SK-N-SH (cell line): ENCODE measurements around the gene OAS2. TPM values are rescaled to one million over a fixed set of nuclear protein-coding genes. Genes with fewer than 3 reads are reported as not detected.

Source experiments
- CTCF ChIA-PET: fragments of 300-600, 350-600 bp; formaldehyde crosslinking; extraction: SDS; loops from one replicate; lab custom pipeline; 2021; lab: Yijun Ruan, JAX
- POLR2A ChIA-PET: fragments of 350-600 bp; sonication (Branson Sonifier 250); formaldehyde crosslinking; extraction: SDS; loops from one replicate; lab custom pipeline; 2020; ENCODE audit warnings: antibody characterized with exemption, inconsistent platforms; lab: Yijun Ruan, JAX
- DNase-seq: peaks from one replicate; pipeline ENCODE4 v3.0.0; 2012
- H2AFZ ChIP-seq: fragments of 200-600 bp; sonication (generic); 2 replicates; pipeline ENCODE4 v1.8.1; 2016; ENCODE audit warnings: antibody characterized with exemption, mild to moderate bottlenecking, low read depth
- H3F3A ChIP-seq: fragments of 200-600 bp; sonication (generic); replicated peaks from 2 replicates; pipeline ENCODE3; 2016; ENCODE audit warnings: antibody characterized with exemption, mild to moderate bottlenecking; ENCODE audit not compliant: insufficient read depth
- H3K27ac ChIP-seq, 2 experiments: fragments of 200-500 bp in 1 of 2; fragments of 200-600 bp in 1 of 2; sonication (Bioruptor generic) in 1 of 2; sonication (generic), shearing (Covaris generic) in 1 of 2; 2 replicates each; pipeline versions ENCODE4 v1.5.1 to v1.6.1; 2014 to 2016; ENCODE audit warnings: low read depth in 2 of 2, inconsistent platforms in 1 of 2, low read length in 1 of 2, mild to moderate bottlenecking in 1 of 2, mixed read lengths in 1 of 2
- H3K27me3 ChIP-seq: fragments of 200-600 bp; sonication (generic), shearing (Covaris generic); 2 replicates; pipeline ENCODE4 v1.6.1; 2016; ENCODE audit warnings: mixed run types; ENCODE audit not compliant: insufficient read depth
- H3K36me3 ChIP-seq, 2 experiments: fragments of 200-500 bp in 1 of 2; fragments of 200-600 bp in 1 of 2; sonication (Bioruptor generic) in 1 of 2; sonication (generic) in 1 of 2; replicated peaks in 1 of 2; 2 replicates each; pipeline versions ENCODE3 to v1.5.1; 2014 to 2016; ENCODE audit warnings: low read length in 1 of 2, mild to moderate bottlenecking in 1 of 2; ENCODE audit not compliant: insufficient read depth in 2 of 2, control insufficient read depth in 1 of 2
- H3K4me1 ChIP-seq, 2 experiments: fragments of 200-500 bp in 1 of 2; fragments of 200-600 bp in 1 of 2; sonication (Bioruptor generic) in 1 of 2; sonication (generic), shearing (Covaris generic) in 1 of 2; 2 replicates each; pipeline versions ENCODE4 v1.5.1 to v1.6.1; 2014 to 2016; ENCODE audit warnings: low read depth in 1 of 2, low read length in 1 of 2, mixed run types in 1 of 2; ENCODE audit not compliant: insufficient read depth in 2 of 2, control insufficient read depth in 1 of 2
- H3K4me2 ChIP-seq: fragments of 200-600 bp; sonication (generic), shearing (Covaris generic); 2 replicates; pipeline ENCODE4 v1.6.1; 2017; ENCODE audit warnings: mixed run types
- H3K4me3 ChIP-seq, 2 experiments: fragments of 200-500 bp in 1 of 2; fragments of 200-600 bp in 1 of 2; sonication (Bioruptor generic) in 1 of 2; sonication (generic), shearing (Covaris generic) in 1 of 2; 2 replicates each; pipeline versions ENCODE4 v1.5.1 to v1.8.1; 2014 to 2016; ENCODE audit warnings: low read depth in 2 of 2, inconsistent platforms in 1 of 2, low read length in 1 of 2, mild to moderate bottlenecking in 1 of 2, mixed read lengths in 1 of 2, moderate library complexity in 1 of 2
- H3K79me2 ChIP-seq: fragments of 200-600 bp; sonication (generic); 2 replicates; pipeline ENCODE4 v1.8.1; 2017; ENCODE audit warnings: mild to moderate bottlenecking; ENCODE audit not compliant: insufficient read depth
- H3K9ac ChIP-seq: fragments of 200-600 bp; sonication (generic); 2 replicates; pipeline ENCODE4 v1.6.1; 2017; ENCODE audit warnings: mixed run types
- H3K9me2 ChIP-seq: fragments of 200-600 bp; sonication (generic); 2 replicates; pipeline ENCODE4 v1.6.1; 2017; ENCODE audit warnings: mixed run types
- H3K9me3 ChIP-seq: fragments of 200-600 bp; sonication (generic); 2 replicates; pipeline ENCODE4 v1.6.1; 2017; ENCODE audit warnings: mixed run types, mild to moderate bottlenecking, moderate library complexity
- H4K20me1 ChIP-seq: fragments of 200-600 bp; sonication (generic); 2 replicates; pipeline ENCODE4 v1.6.1; 2017; ENCODE audit warnings: mild to moderate bottlenecking, mixed run types; ENCODE audit not compliant: insufficient read depth
- CTCF ChIP-seq: fragments of 200-600 bp; sonication (generic); IDR thresholded peaks from 2 replicates; pipeline ENCODE4 v1.6.1; 2017; ENCODE audit warnings: antibody characterized with exemption, mild to moderate bottlenecking, moderate library complexity
- EP300 ChIP-seq, 2 experiments: IDR thresholded peaks; 2 replicates each; pipeline versions ENCODE4 v1.4.0 to v1.6.1; 2012; ENCODE audit warnings: borderline replicate concordance in 1 of 2, low read depth in 1 of 2, low read length in 1 of 2
- FOSL2 ChIP-seq: IDR thresholded peaks from 2 replicates; pipeline ENCODE4 v1.4.0; 2012; ENCODE audit warnings: low read depth, mild to moderate bottlenecking, moderate library complexity, borderline replicate concordance
- GABPA ChIP-seq: IDR thresholded peaks from 2 replicates; pipeline ENCODE4 v1.4.0; 2012; ENCODE audit warnings: low read depth, mild to moderate bottlenecking
- NFIC ChIP-seq: IDR thresholded peaks from 2 replicates; pipeline ENCODE4 v1.4.0; 2012; ENCODE audit warnings: borderline replicate concordance
- NRF1 ChIP-seq: IDR thresholded peaks from 2 replicates; pipeline ENCODE4 v1.6.1; 2012; ENCODE audit warnings: low read depth, mild to moderate bottlenecking, low read length
- RAD21 ChIP-seq: IDR thresholded peaks from 2 replicates; pipeline ENCODE4 v1.6.1; 2012; ENCODE audit warnings: mild to moderate bottlenecking, low read length
- RCOR1 ChIP-seq: fragments of 150-350 bp; IDR thresholded peaks from 2 replicates; pipeline ENCODE4 v1.6.1; 2017; ENCODE audit warnings: antibody characterized with exemption, low read length
- SMC3 ChIP-seq: IDR thresholded peaks from 2 replicates; pipeline ENCODE4 v1.6.1; 2012; ENCODE audit warnings: low read depth, low read length, improper control_type of control experiment
- TAF1 ChIP-seq: IDR thresholded peaks from 2 replicates; pipeline ENCODE4 v1.6.1; 2012; ENCODE audit warnings: low read depth, mild to moderate bottlenecking, low read length, moderate library complexity, borderline replicate concordance
- TCF12 ChIP-seq: IDR thresholded peaks from 2 replicates; pipeline ENCODE4 v1.4.0; 2012
- USF2 ChIP-seq: fragments of 150-350 bp; IDR thresholded peaks from 2 replicates; pipeline ENCODE4 v1.6.1; 2017; ENCODE audit warnings: antibody characterized with exemption, low read length, low read depth, borderline replicate concordance
- ZBTB33 ChIP-seq: IDR thresholded peaks from 2 replicates; pipeline ENCODE4 v1.4.0; 2012; ENCODE audit warnings: low read depth, borderline replicate concordance
- WGBS: methylation state at CpG from one replicate; pipeline ENCODE4 v1.1.6; 2017; ENCODE audit warnings: low lambda C conversion rate; 5-methylcytosine and 5-hydroxymethylcytosine counted together
- polyA plus RNA-seq, 3 experiments: library from polyadenylated mRNA; depleted of rRNA; stranded (reverse); fragments of >200 nt; gene quantifications; 2 replicates each; pipeline ENCODE4 v1.2.3, GENCODE V29; 2012

Gene OAS2
- polyA plus RNA-seq, 1 of the 3 experiments (the other 2 are of a cell fraction): not detected

- Histone ChIP-seq H2AFZ (no peak overlapping the region), H3K4me1 (no peaks in the 10 kb centered on the region), H3K27ac (no peak overlapping the region), H3K9me2 (no peaks in the 10 kb centered on the region), H3K79me2 (no peaks in the 10 kb centered on the region), H3K9me3 (no peaks in the 10 kb centered on the region), H3K9ac (no peak overlapping the region), H3K4me3 (peak overlapping the region in 1 of 2 experiments; percentile 54; a peak in 1 of 4 replicates), H4K20me1 (no peaks in the 10 kb centered on the region), H3K27me3 (no peaks in the 10 kb centered on the region), H3F3A (no peaks in the 10 kb centered on the region), H3K4me2 (no peak overlapping the region), H3K36me3 (no peaks in the 10 kb centered on the region)
- peak; percentile 85 for TF ChIP-seq CTCF
- TF ChIP-seq RAD21: peak; percentile 81
- TF ChIP-seq RCOR1: no peak
- no peak for TF ChIP-seq EP300 (IDR thresholded peaks at IDR 0.05; ENCODE audit: borderline replicate concordance in 1 of 2, low read depth in 1 of 2, low read length in 1 of 2)
- TF ChIP-seq SMC3: peak; percentile 52
- no peak for TF ChIP-seq USF2
- no peak for TF ChIP-seq TCF12
- TF ChIP-seq FOSL2: no peak
- DNase-seq: peak; percentile 70
- ChIA-PET POLR2A (no interaction called here), CTCF (interaction anchor here (0.6 to 3.5 kb wide), 48 partner anchors 8 to 542 kb away, joined by 3 to 39 read pairs (median 5); partner anchors contain the start of gene OAS2)
- WGBS: 8% methylated on average over 2 of the region's 2 CpGs
Measured at GRCh38 chr12:112992541-112993398, 14.5 kb downstream of the OAS2 start.

GRCh38 chr12:112995008-112995407, 16.7 kb downstream of the OAS2 start:
- no peaks in the 10 kb centered on the region for H3K9me2 ChIP-seq
- 12% methylated on average over 5 of the region's 5 CpGs for WGBS
- POLR2A ChIA-PET: no interaction called here
- no peaks in the 10 kb centered on the region for H3K79me2 ChIP-seq
- no peaks in the 10 kb centered on the region for H3F3A ChIP-seq
- no peak overlapping the region for H3K4me2 ChIP-seq
- H3K4me1 ChIP-seq: no peaks in the 10 kb centered on the region
- DNase-seq: no peak
- no peak overlapping the region for H3K27ac ChIP-seq
- H3K4me3 ChIP-seq: no peak overlapping the region
- H4K20me1 ChIP-seq: no peaks in the 10 kb centered on the region
- H3K9ac ChIP-seq: no peak overlapping the region
- no peaks in the 10 kb centered on the region for H3K27me3 ChIP-seq
- CTCF ChIA-PET: interaction anchor here (1.0 to 3.5 kb wide), 2 partner anchors 35 to 545 kb away, joined by 3 to 39 read pairs; no protein-coding TSS in a partner anchor
- H2AFZ ChIP-seq: no peak overlapping the region
- no peaks in the 10 kb centered on the region for H3K36me3 ChIP-seq
- H3K9me3 ChIP-seq: no peaks in the 10 kb centered on the region
- TF ChIP-seq NFIC (no peak), NRF1 (no peak), TAF1 (no peak), GABPA (no peak), ZBTB33 (no peak), TCF12 (no peak), USF2 (no peak)
- TF ChIP-seq, all 33 proteins: peak for 0
